Hepatocyte (in vitro differentiated cells): Measurements from ENCODE around the gene MYO3B. TPM values are rescaled to one million over a fixed set of nuclear protein-coding genes. Genes with fewer than 3 reads are reported as not detected.

Source experiments
- DNase-seq: peaks from one replicate; pipeline ENCODE4 v3.0.0-alpha.2; 2016; ENCODE audit warnings: low spot score
- H2AFZ ChIP-seq: fragments of 200-600 bp; sonication (generic); 2 replicates; pipeline ENCODE4 v1.6.0; 2016; ENCODE audit warnings: antibody characterized with exemption, mild to moderate bottlenecking
- H3K27ac ChIP-seq: fragments of 200-600 bp; sonication (generic); 2 replicates; pipeline ENCODE4 v1.5.1; 2016; ENCODE audit warnings: mild to moderate bottlenecking
- H3K27me3 ChIP-seq: fragments of 200-600 bp; sonication (generic); 2 replicates; pipeline ENCODE4 v1.6.1; 2016
- H3K36me3 ChIP-seq: fragments of 200-600 bp; sonication (generic); replicated peaks from 2 replicates; pipeline ENCODE4 v1.5.1; 2016; ENCODE audit warnings: low read depth; ENCODE audit not compliant: insufficient read depth
- H3K4me1 ChIP-seq: fragments of 200-600 bp; sonication (generic); 2 replicates; pipeline ENCODE4 v1.5.1; 2016; ENCODE audit warnings: mild to moderate bottlenecking, moderate library complexity; ENCODE audit not compliant: insufficient read depth
- H3K4me2 ChIP-seq: fragments of 200-600 bp; sonication (generic); 2 replicates; pipeline ENCODE4 v1.6.0; 2016
- H3K4me3 ChIP-seq: fragments of 200-600 bp; sonication (generic); 2 replicates; pipeline ENCODE4 v1.5.1; 2016; ENCODE audit warnings: mild to moderate bottlenecking
- H3K79me2 ChIP-seq: fragments of 200-600 bp; sonication (generic); 2 replicates; pipeline ENCODE4 v1.6.0; 2017; ENCODE audit warnings: mild to moderate bottlenecking
- H3K9me2 ChIP-seq: fragments of 200-600 bp; sonication (generic); replicated peaks from 2 replicates; pipeline ENCODE4 v1.6.0; 2017; ENCODE audit warnings: mild to moderate bottlenecking; ENCODE audit not compliant: insufficient read depth
- H3K9me3 ChIP-seq: fragments of 200-600 bp; sonication (generic); 2 replicates; pipeline ENCODE4 v1.5.1; 2016; ENCODE audit warnings: low read depth, mild to moderate bottlenecking
- H4K20me1 ChIP-seq: fragments of 200-600 bp; sonication (generic); 2 replicates; pipeline ENCODE4 v1.6.0; 2016; ENCODE audit warnings: mild to moderate bottlenecking; ENCODE audit not compliant: insufficient read depth, poor library complexity, severe bottlenecking
- CTCF ChIP-seq: fragments of 200-600 bp; sonication (generic); IDR thresholded peaks from 2 replicates; pipeline ENCODE4 v1.5.1; 2016; ENCODE audit warnings: antibody characterized with exemption, mild to moderate bottlenecking; ENCODE audit not compliant: poor library complexity
- EZH2 ChIP-seq: fragments of 200-600 bp; sonication (generic); IDR thresholded peaks from 2 replicates; pipeline ENCODE4 v1.6.1; 2016; ENCODE audit warnings: antibody characterized with exemption, mild to moderate bottlenecking, borderline replicate concordance
- EZH2phosphoT487 ChIP-seq: fragments of 200-600 bp; sonication (generic); IDR thresholded peaks from one replicate; pipeline ENCODE4 v1.6.1; 2018; ENCODE audit warnings: antibody characterized with exemption, mild to moderate bottlenecking, low read depth, moderate library complexity; ENCODE audit not compliant: unreplicated experiment, severe bottlenecking
- WGBS: methylation state at CpG from one replicate; pipeline ENCODE4 v1.1.6; 2016; ENCODE audit warnings: low lambda C conversion rate; ENCODE audit errors: missing lambda C conversion rate; 5-methylcytosine and 5-hydroxymethylcytosine counted together
- polyA plus RNA-seq: library from polyadenylated mRNA; unstranded; fragments of >200 nt; fragmentation: Nextera tagmentation; extraction: Ambion mirVana; gene quantifications from 2 replicates; pipeline ENCODE4 v1.2.1, GENCODE V29; 2016
- total RNA-seq: library from RNA; depleted of rRNA; stranded (reverse); fragments of >200 nt; gene quantifications from 2 replicates; pipeline ENCODE4 v1.2.3, GENCODE V29; 2014

Gene MYO3B
- total and polyA plus RNA-seq, 2 experiments from 2014 or later: 0.63 to 1.1 TPM

DNA sequence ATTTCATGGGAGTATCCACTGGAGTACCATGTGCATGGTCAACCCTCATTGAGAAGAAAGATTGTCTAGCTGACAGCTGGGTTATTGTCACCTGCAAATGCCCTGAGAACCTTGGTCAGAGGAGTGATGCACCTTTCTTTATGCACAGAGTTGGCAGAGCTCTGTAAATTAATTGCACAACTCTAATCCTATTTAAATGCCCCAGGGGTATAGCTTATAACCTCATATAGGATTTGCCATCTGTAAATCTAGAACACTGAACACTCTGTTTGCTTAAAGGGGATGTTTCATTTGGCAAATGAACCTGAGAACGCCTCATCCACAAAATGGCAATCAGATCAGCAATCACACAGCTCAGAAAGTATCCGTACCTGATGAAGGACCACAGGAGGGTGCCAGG, 465.4 kb downstream of the MYO3B start:
- Histone ChIP-seq H3K27me3 (no peaks in the 10 kb centered on the region), H3K27ac (no peak overlapping the region), H3K4me1 (no peaks in the 10 kb centered on the region), H3K4me2 (no peak overlapping the region), H3K9me3 (no peaks in the 10 kb centered on the region), H3K79me2 (no peaks in the 10 kb centered on the region), H3K9me2 (no peaks in the 10 kb centered on the region), H4K20me1 (no peaks in the 10 kb centered on the region), H3K36me3 (no peaks in the 10 kb centered on the region), H2AFZ (no peak overlapping the region), H3K4me3 (no peak overlapping the region)
- no peak for TF ChIP-seq EZH2phosphoT487
- no peak for DNase-seq
- 94% methylated on average over 2 of the region's 2 CpGs for WGBS

- Histone ChIP-seq H4K20me1 (no peaks in the 10 kb centered on the region), H3K27ac (no peak overlapping the region), H3K9me3 (no peaks in the 10 kb centered on the region), H3K79me2 (no peaks in the 10 kb centered on the region), H3K4me2 (no peak overlapping the region), H2AFZ (no peak overlapping the region), H3K4me3 (no peak overlapping the region), H3K4me1 (no peaks in the 10 kb centered on the region), H3K36me3 (no peaks in the 10 kb centered on the region), H3K9me2 (no peaks in the 10 kb centered on the region), H3K27me3 (no peaks in the 10 kb centered on the region)
- no peak for DNase-seq
- TF ChIP-seq EZH2phosphoT487 (no peak), CTCF (no peak), EZH2 (no peak)
- 65% methylated on average over 8 of the region's 8 CpGs for WGBS
These were observed 469.9 kb downstream of the MYO3B start for GRCh38 chr2:170647741-170648436.

GRCh38 chr2:170651624-170652325, 473.8 kb downstream of the MYO3B start:
- DNase-seq: no peak

More at GRCh38 chr2:170651624-170652325, 473.8 kb downstream of the MYO3B start:
- no peaks in the 10 kb centered on the region for H3K4me1 ChIP-seq
- H2AFZ ChIP-seq: no peak overlapping the region
- no peak overlapping the region for H3K27ac ChIP-seq
- no peaks in the 10 kb centered on the region for H3K9me2 ChIP-seq
- no peaks in the 10 kb centered on the region for H3K36me3 ChIP-seq
- no peaks in the 10 kb centered on the region for H3K79me2 ChIP-seq
- TF ChIP-seq EZH2: no peak
- no peak for TF ChIP-seq EZH2phosphoT487
- TF ChIP-seq CTCF: no peak
- H3K4me2 ChIP-seq: no peak overlapping the region
- H4K20me1 ChIP-seq: no peaks in the 10 kb centered on the region
- WGBS: 43% methylated on average over 9 of the region's 9 CpGs
- H3K27me3 ChIP-seq: no peaks in the 10 kb centered on the region
- H3K4me3 ChIP-seq: no peak overlapping the region
- H3K9me3 ChIP-seq: no peaks in the 10 kb centered on the region
